ENCODE results near the gene PCDH9.

DNA sequence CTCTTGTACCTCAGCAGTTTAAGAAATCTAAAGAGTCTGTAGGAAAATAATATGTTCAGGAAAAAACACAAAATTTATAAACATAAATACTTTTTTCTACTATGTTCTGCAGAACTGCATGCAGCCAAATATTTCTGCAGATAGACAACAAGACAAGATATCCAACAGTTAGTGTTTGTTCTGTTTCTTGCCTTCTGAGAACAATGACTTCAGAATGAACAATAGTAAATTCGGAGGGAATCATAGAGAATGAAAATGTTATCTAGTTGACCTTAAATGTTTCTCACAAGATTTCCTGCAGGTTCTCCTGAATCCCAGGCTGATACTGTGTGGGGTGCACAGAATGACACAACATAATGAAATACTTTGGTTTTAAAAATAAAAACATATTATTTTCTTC, 180.4 kb downstream of the PCDH9 start:
- TF ChIP-seq POLR2A (IDR thresholded peaks at IDR 0.05) (no peak), POLR2AphosphoS5 (IDR thresholded peaks at IDR 0.05) (no peak), EP300 (IDR thresholded peaks at IDR 0.05) (no peak)
- TF ChIP-seq, protein P1, sequence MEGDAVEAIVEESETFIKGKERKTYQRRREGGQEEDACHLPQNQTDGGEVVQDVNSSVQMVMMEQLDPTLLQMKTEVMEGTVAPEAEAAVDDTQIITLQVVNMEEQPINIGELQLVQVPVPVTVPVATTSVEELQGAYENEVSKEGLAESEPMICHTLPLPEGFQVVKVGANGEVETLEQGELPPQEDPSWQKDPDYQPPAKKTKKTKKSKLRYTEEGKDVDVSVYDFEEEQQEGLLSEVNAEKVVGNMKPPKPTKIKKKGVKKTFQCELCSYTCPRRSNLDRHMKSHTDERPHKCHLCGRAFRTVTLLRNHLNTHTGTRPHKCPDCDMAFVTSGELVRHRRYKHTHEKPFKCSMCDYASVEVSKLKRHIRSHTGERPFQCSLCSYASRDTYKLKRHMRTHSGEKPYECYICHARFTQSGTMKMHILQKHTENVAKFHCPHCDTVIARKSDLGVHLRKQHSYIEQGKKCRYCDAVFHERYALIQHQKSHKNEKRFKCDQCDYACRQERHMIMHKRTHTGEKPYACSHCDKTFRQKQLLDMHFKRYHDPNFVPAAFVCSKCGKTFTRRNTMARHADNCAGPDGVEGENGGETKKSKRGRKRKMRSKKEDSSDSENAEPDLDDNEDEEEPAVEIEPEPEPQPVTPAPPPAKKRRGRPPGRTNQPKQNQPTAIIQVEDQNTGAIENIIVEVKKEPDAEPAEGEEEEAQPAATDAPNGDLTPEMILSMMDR (IDR thresholded peaks at IDR 0.05): no peak

Measured in upper lobe of left lung (tissue), 4 donors.